GM21619 (cell line): ENCODE measurements around the gene NTN4.
"Not testable (repeated sequence)": the region's sequence is repeated elsewhere in the genome, so short reads cannot be mapped to it uniquely, and the experiment has no call there.

Experiments used
- ATAC-seq: cut with Tn5 transposase; IDR thresholded peaks from one replicate; pipeline ENCODE4 v1.9.1; 2021; ENCODE audit not compliant: unreplicated experiment

NTN4 gene

GRCh38 chr12:95790033-95790916 lies at the start of gene NTN4:
NTN4 (minus strand) TSS chr12:95790764; CDS start chr12:95790309, 455 bp downstream.
- no peak for ATAC-seq

- ATAC-seq, result no peak
Observed at GRCh38 chr12:95838125-95838524, 47.6 kb upstream of the NTN4 start.

GRCh38 chr12:95837240-95838038 lies 46.9 kb upstream of the NTN4 start:
- no peak for ATAC-seq

DNA sequence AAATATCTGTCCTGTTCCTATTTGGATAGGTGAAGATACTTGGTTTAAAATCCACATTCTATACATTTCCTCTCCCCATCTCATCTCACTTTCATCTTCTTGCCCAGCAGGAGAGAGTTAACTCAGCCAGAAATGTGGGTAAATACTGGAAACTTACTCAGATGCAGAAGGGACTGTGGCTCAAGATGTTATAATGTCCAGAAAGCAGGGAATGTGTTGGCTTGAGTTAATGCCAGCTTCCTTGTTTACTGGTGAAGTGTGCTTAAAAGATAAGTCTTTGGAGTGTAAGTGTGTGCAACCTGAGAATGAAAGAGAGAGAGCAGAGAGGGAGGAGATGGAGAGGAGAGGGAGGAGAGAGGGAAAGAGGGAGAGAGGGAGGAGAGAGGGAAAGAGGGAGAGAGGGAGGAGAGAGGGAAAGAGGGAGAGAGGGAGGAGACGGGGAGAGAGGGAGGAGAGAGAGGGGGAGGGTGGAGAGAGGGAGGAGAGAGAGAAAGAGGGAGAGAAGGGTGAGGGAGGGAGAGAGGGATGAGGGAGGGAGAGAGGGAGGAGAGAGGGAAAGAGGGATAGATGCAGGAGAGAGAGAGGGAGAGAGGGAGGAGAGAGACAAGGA lies 46.2 kb upstream of the NTN4 start:
- ATAC-seq, result no peak

DNA sequence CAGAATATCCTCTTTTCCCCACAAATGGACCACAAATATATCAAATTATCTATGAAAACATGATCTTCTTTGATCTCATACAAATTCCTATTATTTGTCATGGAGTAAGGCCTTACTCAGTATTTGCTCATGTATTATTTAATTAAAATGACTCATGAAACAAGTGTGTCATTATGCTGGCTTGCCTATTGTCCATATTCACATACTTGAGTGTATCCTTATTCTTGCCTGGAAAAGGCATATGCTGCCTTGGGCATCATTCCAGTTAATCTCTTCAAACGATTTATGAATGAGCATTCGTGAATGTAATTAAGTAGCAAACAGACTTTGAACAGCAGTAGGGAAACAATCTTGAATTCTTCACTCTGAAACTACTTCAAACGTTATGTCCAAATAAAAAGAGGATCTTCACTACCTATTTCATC lies 45.6 kb upstream of the NTN4 start:
- no peak for ATAC-seq

DNA sequence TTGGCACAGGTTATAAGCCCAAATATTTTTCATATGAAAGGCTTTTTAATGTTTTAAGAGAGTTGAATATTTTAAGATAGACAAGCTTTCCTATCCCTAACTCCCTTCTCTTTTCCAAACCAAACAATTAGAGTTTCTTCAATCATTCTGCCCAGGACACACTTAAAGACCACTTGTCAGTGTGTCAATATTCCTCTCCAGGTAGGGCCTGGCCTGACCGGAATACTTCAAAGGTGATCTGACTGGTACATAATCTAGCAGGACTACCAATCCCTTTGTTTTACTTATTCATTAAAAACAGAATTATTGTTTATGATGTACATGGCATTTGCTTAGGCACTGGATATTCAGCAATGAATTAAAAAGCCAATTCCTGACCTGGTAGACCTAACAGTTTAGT lies 44.0 kb upstream of the NTN4 start:
- no peak for ATAC-seq

- no peak for ATAC-seq
Observed at GRCh38 chr12:95830335-95831089, 39.9 kb upstream of the NTN4 start.

DNA sequence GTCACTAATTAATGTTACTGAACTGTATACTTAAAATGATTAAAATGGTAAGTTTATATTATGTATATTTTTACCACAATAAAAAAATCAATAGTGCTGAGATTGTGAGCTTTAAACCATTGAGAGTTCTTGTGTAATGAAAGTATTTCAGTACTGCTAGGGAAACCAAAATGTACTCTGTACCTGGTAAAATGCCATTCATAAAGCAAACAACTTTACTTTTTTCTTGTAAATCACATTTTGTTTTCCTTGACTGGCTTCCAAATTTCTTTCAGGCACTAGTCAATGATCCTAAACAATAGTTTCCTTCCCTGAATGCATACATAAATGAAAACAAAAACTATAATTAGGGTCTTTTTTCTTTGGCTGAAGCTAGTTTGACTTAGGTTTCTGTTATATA lies 38.8 kb upstream of the NTN4 start:
- no peak for ATAC-seq

- ATAC-seq, result no peak
Observed at GRCh38 chr12:95820096-95820703, 29.6 kb upstream of the NTN4 start.

DNA sequence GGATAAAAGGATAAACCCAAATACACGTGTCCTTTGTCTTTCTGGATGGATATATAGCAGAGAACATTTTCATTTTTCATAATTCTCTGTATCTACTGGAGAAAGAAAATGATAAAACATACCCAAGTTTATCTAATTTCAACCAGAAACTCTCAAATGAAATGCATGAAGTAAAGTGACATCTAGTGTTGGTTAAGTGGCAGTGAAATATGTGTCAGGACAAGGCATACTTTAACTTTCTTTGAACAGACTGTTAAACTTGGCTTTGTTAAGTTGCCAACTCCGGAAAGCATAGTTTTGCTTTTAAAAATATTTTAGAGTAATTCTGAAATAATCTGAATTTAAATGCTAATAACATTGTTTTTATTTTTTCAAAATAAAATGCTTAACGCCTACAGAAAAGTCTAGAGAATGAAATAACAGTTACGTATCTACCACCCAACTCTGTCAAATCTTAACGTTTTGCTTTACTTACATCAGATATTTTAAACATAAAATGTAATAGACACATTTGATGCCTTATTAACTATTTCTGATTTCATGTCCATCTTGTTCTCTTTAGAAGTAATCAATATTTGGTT lies 25.2 kb upstream of the NTN4 start:
- ATAC-seq, result no peak

DNA sequence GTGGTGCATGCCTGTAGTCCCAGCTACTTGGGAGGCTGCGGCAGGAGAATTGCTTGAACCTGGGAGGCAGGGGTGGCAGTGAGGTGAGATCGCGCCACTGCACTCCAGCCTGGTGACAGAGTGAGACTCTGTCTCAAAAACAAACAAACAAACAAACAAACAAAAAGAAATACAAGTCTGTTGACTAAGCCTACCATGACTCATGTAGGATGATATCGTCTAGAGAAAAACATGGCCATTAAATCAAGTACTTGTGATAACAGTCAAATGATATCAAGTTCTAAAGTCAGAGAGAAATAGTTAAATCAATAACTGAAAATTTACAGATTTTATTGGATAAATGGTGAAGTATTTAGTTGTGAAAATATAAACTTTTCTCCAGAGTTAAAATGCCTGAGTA lies 21.6 kb upstream of the NTN4 start:
- not testable (repeated sequence) for ATAC-seq

DNA sequence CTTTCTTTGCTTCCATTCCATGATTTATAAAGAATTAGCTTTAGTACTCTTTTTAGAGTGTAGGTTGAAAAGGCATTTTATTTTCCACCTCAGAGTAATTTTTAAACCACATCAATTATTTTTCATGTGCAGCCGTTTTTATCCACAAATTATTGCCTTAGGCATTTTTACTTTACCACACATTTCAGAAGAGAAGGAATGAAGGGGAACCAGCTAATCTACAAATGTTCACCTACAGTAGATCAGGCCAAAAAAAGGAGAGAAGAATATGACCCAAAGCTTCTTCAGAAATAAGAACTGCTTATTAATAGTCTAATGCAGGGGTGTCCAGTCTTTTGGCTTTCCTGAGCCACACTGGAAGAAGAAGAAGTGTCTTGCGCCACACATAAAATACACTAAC lies 19.8 kb upstream of the NTN4 start:
- ATAC-seq, result no peak

DNA sequence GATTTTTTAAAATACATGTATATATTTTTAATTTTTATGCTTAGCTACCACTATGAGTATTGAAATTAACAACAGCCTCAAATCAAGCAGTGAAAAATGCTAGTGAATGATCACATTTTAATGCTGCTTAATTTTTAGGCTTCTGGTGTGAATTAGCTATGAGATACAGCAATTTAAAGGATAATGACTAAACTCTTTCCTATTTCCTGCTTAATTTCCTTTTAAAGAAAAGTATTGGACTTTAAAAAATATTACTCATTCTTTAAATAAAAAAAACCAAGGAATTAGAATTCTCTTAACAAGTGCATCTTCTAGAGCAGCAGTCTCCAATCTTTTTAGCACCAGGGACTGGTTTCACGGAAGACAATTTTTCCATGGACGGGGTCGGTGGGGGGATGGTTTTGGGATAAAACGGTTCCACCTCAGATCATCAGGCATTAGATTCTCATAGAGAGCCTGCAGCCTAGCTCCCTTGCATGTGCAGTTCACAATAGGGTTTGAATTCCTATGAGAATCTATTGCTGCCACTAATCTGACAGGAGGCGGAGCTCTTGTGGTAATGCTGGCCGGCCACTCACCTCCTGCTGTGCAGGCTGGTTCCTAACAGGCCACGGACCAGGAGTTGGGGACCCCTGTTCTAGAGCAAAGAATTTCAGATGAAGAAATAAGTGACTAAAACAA lies 18.6 kb upstream of the NTN4 start:
- ATAC-seq, result no peak

GRCh38 chr12:95808146-95808545 lies 17.6 kb upstream of the NTN4 start:
- no peak for ATAC-seq

DNA sequence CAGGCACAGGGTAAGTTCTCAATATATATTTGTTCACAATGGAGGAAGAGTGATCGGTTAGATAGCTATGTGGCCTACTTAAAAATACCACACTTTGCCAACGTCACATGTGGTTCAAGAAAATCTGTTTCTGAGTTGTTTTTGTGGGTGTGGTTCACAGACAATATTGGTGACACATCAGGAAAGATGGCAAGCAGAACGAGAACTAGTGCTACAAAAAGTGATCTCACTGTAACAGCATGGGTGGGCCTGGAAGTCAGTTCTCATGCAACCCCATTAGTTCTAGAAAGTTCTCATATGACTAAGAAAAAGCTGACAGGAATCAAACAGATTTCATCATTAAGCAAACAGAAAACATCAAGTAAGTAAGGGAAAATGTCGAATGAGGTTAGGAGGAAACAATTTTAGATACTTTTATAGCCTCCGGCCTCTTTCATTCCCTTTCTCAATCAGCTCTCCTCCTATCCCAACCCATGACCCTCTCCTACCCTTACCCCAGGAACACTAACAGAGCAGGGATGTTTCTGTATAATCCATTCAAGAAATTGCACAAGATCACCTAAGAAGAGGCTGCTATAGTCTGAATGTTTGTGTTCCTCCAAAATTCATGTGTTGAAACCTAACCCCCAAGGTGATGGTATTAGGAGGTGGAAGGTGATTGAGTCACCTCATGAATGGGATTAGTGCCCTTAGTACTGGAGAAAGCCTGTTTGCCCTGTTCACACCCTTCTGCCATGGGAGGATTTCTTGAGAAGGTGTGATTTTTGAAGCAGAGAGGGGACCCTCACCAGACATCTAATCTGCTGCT lies 15.5 kb upstream of the NTN4 start:
- no peak for ATAC-seq

- no peak for ATAC-seq
Observed at GRCh38 chr12:95804291-95804690, 13.7 kb upstream of the NTN4 start.

GRCh38 chr12:95803817-95804216 lies 13.3 kb upstream of the NTN4 start:
- ATAC-seq, result no peak

- no peak for ATAC-seq
Observed at GRCh38 chr12:95802482-95803270, 12.1 kb upstream of the NTN4 start.
